OCI-LY7 (cell line): ENCODE results near the gene PMS1. TPM values are rescaled to one million over a fixed set of nuclear protein-coding genes. Genes with fewer than 3 reads are reported as not detected.

Experiments used
- BruUV-seq: library from RNA; stranded (reverse); fragments of 400-500 nt; replicated peaks from 2 replicates; lab custom pipeline; 2021; lab: Mats Ljungman, UMichigan
- CTCF ChIA-PET: fragments of 300-600 bp; sonication (Branson Sonifier 250); formaldehyde crosslinking; loops from one replicate; lab custom pipeline; 2022; ENCODE audit warnings: antibody characterized with exemption; ENCODE audit not compliant: unreplicated experiment; lab: Charles Lee
- POLR2A ChIA-PET: fragments of 300-600 bp; sonication (Branson Sonifier 250); formaldehyde crosslinking; loops from one replicate; lab custom pipeline; 2022; ENCODE audit warnings: antibody characterized with exemption; lab: Charles Lee
- DNase-seq: peaks from one replicate; pipeline ENCODE4 v3.0.0-alpha.2; 2015; ENCODE audit warnings: low spot score
- H2AFZ ChIP-seq: fragments of 200-600 bp; sonication (generic), shearing (Covaris generic); 2 replicates; pipeline ENCODE4 v1.6.1; 2014; ENCODE audit warnings: mild to moderate bottlenecking, antibody characterized with exemption, low read length, moderate library complexity
- H3K27ac ChIP-seq: fragments of 200-600 bp; sonication (generic); 2 replicates; pipeline ENCODE4 v1.5.1; 2014; ENCODE audit warnings: mixed run types, low read depth, mild to moderate bottlenecking, moderate library complexity, low read length, inconsistent platforms; ENCODE audit not compliant: poor library complexity, severe bottlenecking
- H3K36me3 ChIP-seq: fragments of 200-600 bp; sonication (generic); 2 replicates; pipeline ENCODE4 v1.6.1; 2014; ENCODE audit warnings: mild to moderate bottlenecking, antibody characterized with exemption, low read length, moderate library complexity, mixed read lengths; ENCODE audit not compliant: insufficient read depth
- H3K4me1 ChIP-seq: fragments of 200-600 bp; sonication (generic); 2 replicates; pipeline ENCODE4 v1.5.1; 2014; ENCODE audit warnings: mild to moderate bottlenecking, low read length; ENCODE audit not compliant: insufficient read depth, poor library complexity, severe bottlenecking
- H3K4me2 ChIP-seq: fragments of 200-600 bp; sonication (generic); 2 replicates; pipeline ENCODE4 v1.6.1; 2014; ENCODE audit warnings: mild to moderate bottlenecking, low read length
- H3K4me3 ChIP-seq: fragments of 200-600 bp; sonication (generic); 2 replicates; pipeline ENCODE4 v1.5.1; 2014; ENCODE audit warnings: mild to moderate bottlenecking, low read depth, low read length; ENCODE audit not compliant: poor library complexity, severe bottlenecking
- H3K79me2 ChIP-seq: fragments of 200-600 bp; sonication (generic); 2 replicates; pipeline ENCODE4 v1.6.1; 2016; ENCODE audit warnings: low read depth, mild to moderate bottlenecking, low read length, moderate library complexity, mixed read lengths; ENCODE audit not compliant: insufficient read depth
- H3K9me2 ChIP-seq: fragments of 200-600 bp; sonication (generic); 2 replicates; pipeline ENCODE4 v1.6.1; 2016; ENCODE audit warnings: mild to moderate bottlenecking, low read length, mixed read lengths; ENCODE audit not compliant: insufficient read depth
- H3K9me3 ChIP-seq: fragments of 200-600 bp; sonication (generic); 2 replicates; pipeline ENCODE4 v1.6.1; 2014; ENCODE audit warnings: mild to moderate bottlenecking, mixed run types, low read length, mixed read lengths
- H4K20me1 ChIP-seq: fragments of 200-600 bp; sonication (generic); 2 replicates; pipeline ENCODE4 v1.6.1; 2014; ENCODE audit warnings: mild to moderate bottlenecking, antibody characterized with exemption, low read length, moderate library complexity, mixed read lengths; ENCODE audit not compliant: insufficient read depth
- CTCF ChIP-seq: fragments of 200-600 bp; sonication (generic); conservative IDR thresholded peaks from 2 replicates; pipeline ENCODE4 v1.5.1; 2014; ENCODE audit warnings: mild to moderate bottlenecking, antibody characterized with exemption, low read length, moderate library complexity, mixed read lengths
- EZH2phosphoT487 ChIP-seq: fragments of 200-600 bp; sonication (generic); IDR thresholded peaks from 2 replicates; pipeline ENCODE4 v1.6.1; 2018; ENCODE audit warnings: low read depth, borderline replicate concordance, mild to moderate bottlenecking, mixed run types, antibody characterized with exemption, low read length, moderate library complexity, mixed read lengths
- intact Hi-C: fragments of 100-400 bp; cut with micrococcal nuclease; formaldehyde crosslinking; loops from one replicate; pipeline ENCODE4 v1.10.0; 2022; ENCODE audit not compliant: unreplicated experiment
- total RNA-seq, 2 experiments: library from RNA; depleted of rRNA in 1 of 2; stranded (reverse); fragments of >200 nt in 1 of 2; shearing (Covaris generic) in 1 of 2; gene quantifications; 2 replicates each; pipeline ENCODE4 v1.2.3, GENCODE V29; 2014 to 2022

Gene PMS1
- total RNA-seq, 2 experiments from 2014 or later = 31.2 to 72.2 TPM

GRCh38 chr2:189896809-189897208, 112.6 kb downstream of the PMS1 start:
- Histone ChIP-seq H3K9me3 (no peaks in the 10 kb centered on the region), H4K20me1 (no peaks in the 10 kb centered on the region), H3K36me3 (no peaks in the 10 kb centered on the region), H3K27ac (no peak overlapping the region), H2AFZ (no peak overlapping the region), H3K4me1 (no peaks in the 10 kb centered on the region), H3K4me3 (no peak overlapping the region), H3K4me2 (no peak overlapping the region), H3K79me2 (no peaks in the 10 kb centered on the region), H3K9me2 (no peaks in the 10 kb centered on the region)
- CTCF ChIA-PET = no interaction called here
- intact Hi-C loops = no loop called here
- POLR2A ChIA-PET = interaction anchor here (0.6 to 1.9 kb wide), 5 partner anchors 11 to 161 kb away, joined by 3 to 7 read pairs (median 3); no protein-coding TSS in a partner anchor
- TF ChIP-seq EZH2phosphoT487 (no peak), CTCF (no peak)
- no peak for DNase-seq
- no TSS peak for BruUV-seq

DNA sequence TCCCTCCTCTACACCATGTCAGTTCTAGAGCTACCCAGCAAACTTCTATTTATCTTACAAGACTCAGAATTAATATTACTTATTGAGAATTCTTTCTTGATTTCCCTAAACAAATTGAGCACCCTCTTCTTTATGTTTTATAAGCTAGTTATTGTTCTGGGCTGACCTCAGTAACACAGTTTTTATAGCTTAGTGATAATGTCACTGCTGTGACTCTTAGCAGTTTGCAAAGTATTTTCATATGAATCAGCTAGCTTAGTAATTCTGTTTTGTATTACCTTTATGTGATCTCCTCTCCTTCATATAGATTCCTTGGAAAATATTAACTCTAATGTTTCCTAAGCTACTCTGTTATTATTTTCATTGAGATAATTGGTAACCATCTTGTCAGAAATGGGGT, 114.9 kb downstream of the PMS1 start:
- H3K9me3 ChIP-seq = no peaks in the 10 kb centered on the region
- BruUV-seq = no TSS peak
- CTCF ChIA-PET = no interaction called here
- H3K4me2 ChIP-seq = no peak overlapping the region
- no peak overlapping the region for H3K27ac ChIP-seq
- H4K20me1 ChIP-seq = no peaks in the 10 kb centered on the region
- no peaks in the 10 kb centered on the region for H3K36me3 ChIP-seq
- intact Hi-C loops = no loop called here
- H3K9me2 ChIP-seq = no peaks in the 10 kb centered on the region
- TF ChIP-seq CTCF (no peak), EZH2phosphoT487 (no peak)
- POLR2A ChIA-PET = interaction anchor here (0.8 to 0.9 kb wide), 4 partner anchors 11 to 96 kb away, joined by 3 read pairs; no protein-coding TSS in a partner anchor
- no peak overlapping the region for H2AFZ ChIP-seq
- H3K4me1 ChIP-seq = no peaks in the 10 kb centered on the region
- H3K79me2 ChIP-seq = no peaks in the 10 kb centered on the region
- no peak for DNase-seq
- H3K4me3 ChIP-seq = no peak overlapping the region

DNA sequence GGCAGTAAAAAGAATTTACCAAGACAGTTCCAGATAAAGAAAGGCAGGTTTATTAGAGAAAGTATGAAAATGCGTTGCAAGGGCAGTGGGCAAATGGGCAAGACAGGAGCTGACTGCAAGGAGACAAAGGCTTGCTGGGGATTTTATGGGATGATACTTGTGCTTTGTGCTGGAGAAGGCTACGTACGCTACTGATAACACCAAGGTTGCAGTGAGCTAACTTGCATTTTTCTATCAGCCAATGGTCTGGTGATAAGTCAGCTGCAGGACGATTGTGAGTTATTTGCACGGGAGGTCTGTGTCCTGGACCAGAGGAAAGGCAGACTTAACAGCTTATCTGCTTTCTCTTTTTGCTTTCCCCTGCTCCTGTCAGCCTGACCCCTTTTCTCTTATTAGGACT, 116.5 kb downstream of the PMS1 start:
- no peak overlapping the region for H3K4me2 ChIP-seq
- H3K9me3 ChIP-seq = no peaks in the 10 kb centered on the region
- no peak for TF ChIP-seq CTCF
- TF ChIP-seq EZH2phosphoT487 = no peak
- intact Hi-C loops = no loop called here
- H3K27ac ChIP-seq = no peak overlapping the region
- no peak overlapping the region for H3K4me3 ChIP-seq
- no peaks in the 10 kb centered on the region for H4K20me1 ChIP-seq
- no peaks in the 10 kb centered on the region for H3K79me2 ChIP-seq
- no peaks in the 10 kb centered on the region for H3K9me2 ChIP-seq
- CTCF ChIA-PET = no interaction called here
- POLR2A ChIA-PET = interaction anchor here (0.5 to 2.0 kb wide), 4 partner anchors 13 to 506 kb away, joined by 3 to 6 read pairs (median 3); no protein-coding TSS in a partner anchor
- H3K36me3 ChIP-seq = no peaks in the 10 kb centered on the region
- no peak overlapping the region for H2AFZ ChIP-seq
- BruUV-seq = no TSS peak
- H3K4me1 ChIP-seq = no peaks in the 10 kb centered on the region
- no peak for DNase-seq
